ENCODE data around the gene RIOK2.

Gene RIOK2

DNA sequence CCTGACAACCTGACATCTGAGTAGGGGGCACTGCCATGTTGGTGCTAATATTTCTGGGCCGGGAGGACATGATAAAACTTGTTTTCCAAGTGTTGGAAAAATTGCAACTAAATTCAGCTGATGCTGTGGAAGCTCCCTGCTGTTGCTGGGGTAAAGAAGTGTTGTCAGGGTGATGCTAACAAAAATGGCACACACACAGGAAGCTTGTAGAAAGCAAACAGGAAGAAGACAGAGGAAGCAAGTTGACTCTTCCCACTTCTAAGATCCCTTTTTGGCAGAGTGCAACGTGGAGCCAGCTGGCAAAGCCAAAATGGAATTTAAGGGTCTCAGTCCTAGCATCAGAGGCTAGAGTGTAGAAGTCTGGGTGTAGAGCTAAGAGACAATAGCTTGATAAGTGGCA, 11.3 kb upstream of the RIOK2 start:
- Histone ChIP-seq H3K27ac (replicated peaks) (no peak overlapping the region), H3K27me3 (ENCODE audit: insufficient read depth, poor library complexity, severe bottlenecking) (no peaks in the 10 kb centered on the region), H3K4me3 (replicated peaks; ENCODE audit: insufficient read depth, low read length) (no peak overlapping the region)
- no peak for DNase-seq (ENCODE audit: low read depth in 1 of 2, low spot score in 1 of 2)
- no peak for TF ChIP-seq SPI1 (IDR thresholded peaks at IDR 0.05; ENCODE audit: borderline replicate concordance, low read depth)
- no peak for TF ChIP-seq POLR2AphosphoS5 (IDR thresholded peaks at IDR 0.05; ENCODE audit: low read depth)
- TF ChIP-seq, protein P1, sequence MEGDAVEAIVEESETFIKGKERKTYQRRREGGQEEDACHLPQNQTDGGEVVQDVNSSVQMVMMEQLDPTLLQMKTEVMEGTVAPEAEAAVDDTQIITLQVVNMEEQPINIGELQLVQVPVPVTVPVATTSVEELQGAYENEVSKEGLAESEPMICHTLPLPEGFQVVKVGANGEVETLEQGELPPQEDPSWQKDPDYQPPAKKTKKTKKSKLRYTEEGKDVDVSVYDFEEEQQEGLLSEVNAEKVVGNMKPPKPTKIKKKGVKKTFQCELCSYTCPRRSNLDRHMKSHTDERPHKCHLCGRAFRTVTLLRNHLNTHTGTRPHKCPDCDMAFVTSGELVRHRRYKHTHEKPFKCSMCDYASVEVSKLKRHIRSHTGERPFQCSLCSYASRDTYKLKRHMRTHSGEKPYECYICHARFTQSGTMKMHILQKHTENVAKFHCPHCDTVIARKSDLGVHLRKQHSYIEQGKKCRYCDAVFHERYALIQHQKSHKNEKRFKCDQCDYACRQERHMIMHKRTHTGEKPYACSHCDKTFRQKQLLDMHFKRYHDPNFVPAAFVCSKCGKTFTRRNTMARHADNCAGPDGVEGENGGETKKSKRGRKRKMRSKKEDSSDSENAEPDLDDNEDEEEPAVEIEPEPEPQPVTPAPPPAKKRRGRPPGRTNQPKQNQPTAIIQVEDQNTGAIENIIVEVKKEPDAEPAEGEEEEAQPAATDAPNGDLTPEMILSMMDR (IDR thresholded peaks at IDR 0.05; ENCODE audit: insufficient read depth, low read length): no peak
- no peak for TF ChIP-seq GABPA (IDR thresholded peaks at IDR 0.05; ENCODE audit: low read depth)
- TF ChIP-seq, protein P2, sequence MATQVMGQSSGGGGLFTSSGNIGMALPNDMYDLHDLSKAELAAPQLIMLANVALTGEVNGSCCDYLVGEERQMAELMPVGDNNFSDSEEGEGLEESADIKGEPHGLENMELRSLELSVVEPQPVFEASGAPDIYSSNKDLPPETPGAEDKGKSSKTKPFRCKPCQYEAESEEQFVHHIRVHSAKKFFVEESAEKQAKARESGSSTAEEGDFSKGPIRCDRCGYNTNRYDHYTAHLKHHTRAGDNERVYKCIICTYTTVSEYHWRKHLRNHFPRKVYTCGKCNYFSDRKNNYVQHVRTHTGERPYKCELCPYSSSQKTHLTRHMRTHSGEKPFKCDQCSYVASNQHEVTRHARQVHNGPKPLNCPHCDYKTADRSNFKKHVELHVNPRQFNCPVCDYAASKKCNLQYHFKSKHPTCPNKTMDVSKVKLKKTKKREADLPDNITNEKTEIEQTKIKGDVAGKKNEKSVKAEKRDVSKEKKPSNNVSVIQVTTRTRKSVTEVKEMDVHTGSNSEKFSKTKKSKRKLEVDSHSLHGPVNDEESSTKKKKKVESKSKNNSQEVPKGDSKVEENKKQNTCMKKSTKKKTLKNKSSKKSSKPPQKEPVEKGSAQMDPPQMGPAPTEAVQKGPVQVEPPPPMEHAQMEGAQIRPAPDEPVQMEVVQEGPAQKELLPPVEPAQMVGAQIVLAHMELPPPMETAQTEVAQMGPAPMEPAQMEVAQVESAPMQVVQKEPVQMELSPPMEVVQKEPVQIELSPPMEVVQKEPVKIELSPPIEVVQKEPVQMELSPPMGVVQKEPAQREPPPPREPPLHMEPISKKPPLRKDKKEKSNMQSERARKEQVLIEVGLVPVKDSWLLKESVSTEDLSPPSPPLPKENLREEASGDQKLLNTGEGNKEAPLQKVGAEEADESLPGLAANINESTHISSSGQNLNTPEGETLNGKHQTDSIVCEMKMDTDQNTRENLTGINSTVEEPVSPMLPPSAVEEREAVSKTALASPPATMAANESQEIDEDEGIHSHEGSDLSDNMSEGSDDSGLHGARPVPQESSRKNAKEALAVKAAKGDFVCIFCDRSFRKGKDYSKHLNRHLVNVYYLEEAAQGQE (IDR thresholded peaks at IDR 0.05; ENCODE audit: insufficient replicate concordance, low read depth): no peak

- DNase-seq (ENCODE audit: low read depth in 1 of 2, low spot score in 1 of 2): no peak
- TF ChIP-seq POLR2AphosphoS5 (IDR thresholded peaks at IDR 0.05; ENCODE audit: low read depth) (no peak), GABPA (IDR thresholded peaks at IDR 0.05; ENCODE audit: low read depth) (no peak), SPI1 (IDR thresholded peaks at IDR 0.05; ENCODE audit: borderline replicate concordance, low read depth) (no peak)
- TF ChIP-seq, protein P1 (IDR thresholded peaks at IDR 0.05; ENCODE audit: insufficient read depth, low read length): no peak
- TF ChIP-seq, protein P2 (IDR thresholded peaks at IDR 0.05; ENCODE audit: insufficient replicate concordance, low read depth): no peak
- H3K27me3 ChIP-seq (ENCODE audit: insufficient read depth, poor library complexity, severe bottlenecking): no peaks in the 10 kb centered on the region
- H3K4me3 ChIP-seq (replicated peaks; ENCODE audit: insufficient read depth, low read length): no peak overlapping the region
- no peak overlapping the region for H3K27ac ChIP-seq (replicated peaks)
These were observed 10.3 kb upstream of the RIOK2 start for GRCh38 chr5:97193355-97193688.

GRCh38 chr5:97192580-97193354, 9.7 kb upstream of the RIOK2 start:
- no peak overlapping the region for H3K27ac ChIP-seq (replicated peaks)
- H3K27me3 ChIP-seq (ENCODE audit: insufficient read depth, poor library complexity, severe bottlenecking): no peaks in the 10 kb centered on the region
- TF ChIP-seq GABPA (IDR thresholded peaks at IDR 0.05; ENCODE audit: low read depth) (no peak), SPI1 (IDR thresholded peaks at IDR 0.05; ENCODE audit: borderline replicate concordance, low read depth) (no peak), POLR2AphosphoS5 (IDR thresholded peaks at IDR 0.05; ENCODE audit: low read depth) (no peak)
- TF ChIP-seq, protein P2 (IDR thresholded peaks at IDR 0.05; ENCODE audit: insufficient replicate concordance, low read depth): no peak
- TF ChIP-seq, protein P1 (IDR thresholded peaks at IDR 0.05; ENCODE audit: insufficient read depth, low read length): no peak
- no peak for DNase-seq (ENCODE audit: low read depth in 1 of 2, low spot score in 1 of 2)
- H3K4me3 ChIP-seq (replicated peaks; ENCODE audit: insufficient read depth, low read length): no peak overlapping the region
